Measurements from ENCODE around the gene PRSS23.
"Not testable (repeated sequence)": the region's sequence is repeated elsewhere in the genome, so short reads cannot be mapped to it uniquely, and the experiment has no call there.

GRCh38 chr11:86824139-86824538, 23.8 kb downstream of the PRSS23 start:
- not testable (repeated sequence) for TF ChIP-seq CTCF (IDR thresholded peaks at IDR 0.05); POLR2A (IDR thresholded peaks at IDR 0.05; ENCODE audit: low read depth); EP300 (IDR thresholded peaks at IDR 0.05); POLR2AphosphoS5 (IDR thresholded peaks at IDR 0.05)

All from esophagus muscularis mucosa (tissue), 4 donors.